ENCODE results near the gene BSDC1. TPM values are rescaled to one million over a fixed set of nuclear protein-coding genes. Genes with fewer than 3 reads are reported as not detected.

The BSDC1 gene
- total RNA-seq, 4 donors from 2014 or later = 56.5 to 74.2 (median 70.0) TPM

DNA sequence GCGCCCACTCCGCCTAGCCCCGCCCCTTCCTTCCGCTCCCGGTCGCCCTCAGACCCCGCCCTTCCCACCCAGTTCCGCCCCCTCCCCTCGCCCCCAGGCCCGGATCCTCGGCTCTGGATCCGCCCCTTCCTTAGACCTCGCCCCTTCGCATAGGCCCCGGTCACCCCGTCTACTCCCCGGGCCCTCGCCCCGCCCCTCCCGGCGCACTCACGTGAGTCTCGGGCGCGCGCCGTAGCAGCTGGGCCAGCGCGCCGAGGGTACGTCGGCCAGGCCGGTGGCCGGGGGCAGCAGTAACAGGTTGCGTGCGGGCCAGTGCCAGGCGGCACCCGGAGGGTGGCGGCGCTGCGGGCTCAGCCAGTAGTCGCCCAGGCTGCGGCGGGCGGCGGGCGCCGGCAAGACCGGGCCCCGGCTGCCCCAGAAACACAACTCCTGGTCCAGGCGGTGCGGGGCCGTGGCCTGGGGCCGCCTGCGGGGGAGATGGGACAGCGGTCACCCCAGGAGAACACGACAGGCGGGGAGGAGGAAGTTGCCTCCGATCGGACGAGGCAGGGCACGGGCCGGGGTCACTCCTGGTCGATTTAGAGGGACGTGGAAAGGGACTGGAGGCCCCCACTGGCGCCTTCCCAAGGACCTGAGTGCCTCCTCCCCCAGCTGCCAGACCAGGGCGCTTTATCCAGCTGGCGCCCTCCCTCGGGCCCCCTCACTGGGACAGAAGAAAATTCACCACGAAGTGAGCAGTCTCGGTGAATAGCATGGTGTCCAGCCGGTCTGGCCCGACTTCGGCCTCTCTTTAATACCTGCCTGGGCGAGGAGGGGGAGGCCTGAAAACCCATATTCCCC is 42.6 kb downstream of the BSDC1 start:
- peak overlapping the region; percentile 64 to 90 for H3K4me3 ChIP-seq
- peak overlapping the region; percentile 82 to 97 (median 94) for H3K27ac ChIP-seq
- H3K9me3 ChIP-seq = no peaks in the 10 kb centered on the region
- peak; percentile 94 for ATAC-seq
- peaks cover 0 to 7% of the 10 kb centered on the region in 2 donors for H3K36me3 ChIP-seq
- TF ChIP-seq POLR2AphosphoS5 (IDR thresholded peaks at IDR 0.05) = peak; percentile 90
- no peak for TF ChIP-seq EP300 (IDR thresholded peaks at IDR 0.05)
- peak; percentile 92 to 93 for TF ChIP-seq POLR2A (IDR thresholded peaks at IDR 0.05)
- TF ChIP-seq, protein P1, sequence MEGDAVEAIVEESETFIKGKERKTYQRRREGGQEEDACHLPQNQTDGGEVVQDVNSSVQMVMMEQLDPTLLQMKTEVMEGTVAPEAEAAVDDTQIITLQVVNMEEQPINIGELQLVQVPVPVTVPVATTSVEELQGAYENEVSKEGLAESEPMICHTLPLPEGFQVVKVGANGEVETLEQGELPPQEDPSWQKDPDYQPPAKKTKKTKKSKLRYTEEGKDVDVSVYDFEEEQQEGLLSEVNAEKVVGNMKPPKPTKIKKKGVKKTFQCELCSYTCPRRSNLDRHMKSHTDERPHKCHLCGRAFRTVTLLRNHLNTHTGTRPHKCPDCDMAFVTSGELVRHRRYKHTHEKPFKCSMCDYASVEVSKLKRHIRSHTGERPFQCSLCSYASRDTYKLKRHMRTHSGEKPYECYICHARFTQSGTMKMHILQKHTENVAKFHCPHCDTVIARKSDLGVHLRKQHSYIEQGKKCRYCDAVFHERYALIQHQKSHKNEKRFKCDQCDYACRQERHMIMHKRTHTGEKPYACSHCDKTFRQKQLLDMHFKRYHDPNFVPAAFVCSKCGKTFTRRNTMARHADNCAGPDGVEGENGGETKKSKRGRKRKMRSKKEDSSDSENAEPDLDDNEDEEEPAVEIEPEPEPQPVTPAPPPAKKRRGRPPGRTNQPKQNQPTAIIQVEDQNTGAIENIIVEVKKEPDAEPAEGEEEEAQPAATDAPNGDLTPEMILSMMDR (IDR thresholded peaks at IDR 0.05) = peak in 3 of 4 experiments; percentile 4 to 11 (median 9)
- 0% methylated on average over 3 of the region's 75 CpGs; no CpG with 5 or more reads in 1 of the 2 donors for WGBS, 2 donors (ENCODE audit: low coverage in 1 of 2)
- H3K4me1 ChIP-seq = peaks cover 0 to 55% (median 25%) of the 10 kb centered on the region in 3 donors
- no peaks in the 10 kb centered on the region for H3K27me3 ChIP-seq

- H3K4me1 ChIP-seq = peaks cover 0 to 55% (median 25%) of the 10 kb centered on the region in 3 donors
- H3K36me3 ChIP-seq = peaks cover 0 to 7% of the 10 kb centered on the region in 2 donors
- H3K27me3 ChIP-seq = no peaks in the 10 kb centered on the region
- H3K27ac ChIP-seq = peak overlapping the region; percentile 82 to 97 (median 94)
- H3K9me3 ChIP-seq = no peaks in the 10 kb centered on the region
- 0 to 100% methylated on average over 1 to 2 of the region's 28 CpGs for WGBS, 2 donors (ENCODE audit: low coverage in 1 of 2)
- H3K4me3 ChIP-seq = peak overlapping the region; percentile 64 to 90
- peak; percentile 71 for ATAC-seq
- TF ChIP-seq, protein P1 (IDR thresholded peaks at IDR 0.05) = peak in 3 of 4 experiments; percentile 30 to 91 (median 57)
- TF ChIP-seq EP300 (IDR thresholded peaks at IDR 0.05) = no peak
These were observed 43.3 kb downstream of the BSDC1 start for GRCh38 chr1:32350785-32351398.

GRCh38 chr1:32349211-32349708 is 45.0 kb downstream of the BSDC1 start:
- Histone ChIP-seq H3K4me3 (no peak overlapping the region), H3K27ac (peak overlapping the region in 3 of 4 donors; percentile 37 to 94 (median 39)), H3K36me3 (no peaks in the 10 kb centered on the region), H3K4me1 (peaks cover 0 to 45% (median 25%) of the 10 kb centered on the region in 3 donors), H3K27me3 (no peaks in the 10 kb centered on the region), H3K9me3 (no peaks in the 10 kb centered on the region)
- WGBS, 2 donors (ENCODE audit: low coverage in 1 of 2) = 0 to 69% methylated on average over 2 to 3 of the region's 8 CpGs
- TF ChIP-seq, protein P1 (IDR thresholded peaks at IDR 0.05) = no peak
- ATAC-seq = no peak

DNA sequence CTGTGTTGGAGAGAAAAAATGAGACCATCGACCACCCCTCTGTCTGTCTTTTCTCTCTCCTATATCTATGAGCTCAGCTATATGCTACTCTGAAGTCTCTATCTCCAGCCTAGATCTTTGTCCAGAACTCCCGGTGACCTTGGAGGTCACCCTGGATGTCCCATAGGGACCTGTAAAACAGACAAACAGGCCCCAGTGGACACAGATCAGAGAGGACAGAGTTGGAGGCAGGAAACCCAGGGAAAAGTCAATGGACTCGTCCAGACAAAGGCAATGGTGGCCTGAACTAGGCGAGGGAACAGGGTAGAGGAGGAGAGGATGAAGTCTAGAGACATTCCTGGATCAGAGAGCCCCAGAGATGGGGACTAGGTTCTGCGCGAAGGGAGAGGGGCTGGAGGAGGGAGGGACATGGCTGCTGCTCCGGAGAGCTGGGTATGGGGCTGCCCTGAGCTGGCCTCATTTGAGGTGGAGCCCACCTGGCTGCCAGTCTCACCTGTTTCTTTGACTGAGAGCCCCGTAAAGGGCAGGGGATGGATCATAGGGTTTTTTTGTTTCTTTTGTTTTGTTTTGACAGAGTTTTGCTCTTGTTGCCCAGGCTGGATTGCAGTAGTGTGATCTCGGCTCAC is 47.6 kb downstream of the BSDC1 start:
- ATAC-seq = no peak
- H3K36me3 ChIP-seq = no peaks in the 10 kb centered on the region
- no peaks in the 10 kb centered on the region for H3K9me3 ChIP-seq
- H3K4me1 ChIP-seq = peaks cover 0 to 19% (median 4%) of the 10 kb centered on the region in 3 donors
- no peak overlapping the region for H3K27ac ChIP-seq
- WGBS, 2 donors (ENCODE audit: low coverage in 1 of 2) = 75 to 77% methylated on average over 5 of the region's 9 CpGs
- TF ChIP-seq EP300 (IDR thresholded peaks at IDR 0.05) = no peak
- TF ChIP-seq POLR2A (IDR thresholded peaks at IDR 0.05) = no peak
- TF ChIP-seq, protein P1 (IDR thresholded peaks at IDR 0.05) = no peak
- no peak for TF ChIP-seq POLR2AphosphoS5 (IDR thresholded peaks at IDR 0.05)
- H3K27me3 ChIP-seq = no peaks in the 10 kb centered on the region
- H3K4me3 ChIP-seq = no peak overlapping the region
